Esophagus muscularis mucosa (tissue), 4 donors: Measurements from ENCODE around the gene CFLAR. TPM values are rescaled to one million over a fixed set of nuclear protein-coding genes. Genes with fewer than 3 reads are reported as not detected.
"Not testable (repeated sequence)": the region's sequence is repeated elsewhere in the genome, so short reads cannot be mapped to it uniquely, and the experiment has no call there.

Experiments used
- DNase-seq: peaks from one replicate; pipeline ENCODE4 v3.0.0-alpha.2; 2017; ENCODE audit errors: extremely low spot score
- H3K27ac ChIP-seq, 4 donors: fragments of 200-600 bp; sonication (generic); replicated peaks in 1 of 4; 1 replicate in 3 of 4; 2 replicates in 1 of 4; pipeline ENCODE4 v1.5.1; 2016 to 2019; ENCODE audit warnings: mild to moderate bottlenecking in 1 of 4
- H3K27me3 ChIP-seq, 4 donors: fragments of 200-600 bp; sonication (generic); one replicate each; pipeline versions ENCODE4 v1.5.1 to v1.6.0; 2016 to 2019
- H3K36me3 ChIP-seq, 4 donors: fragments of 200-600 bp; sonication (generic); one replicate each; pipeline ENCODE4 v1.5.1; 2016 to 2019
- H3K4me1 ChIP-seq, 4 donors: fragments of 200-600 bp; sonication (generic); one replicate each; pipeline ENCODE4 v1.5.1; 2016 to 2019
- H3K4me3 ChIP-seq, 4 donors: fragments of 200-600 bp; sonication (generic); 1 replicate in 2 of 4; 2 replicates in 2 of 4; pipeline ENCODE4 v1.5.1; 2016 to 2019; ENCODE audit warnings: mild to moderate bottlenecking in 4 of 4, moderate library complexity in 1 of 4
- H3K9me3 ChIP-seq, 4 donors: fragments of 200-600 bp; sonication (generic); 1 replicate in 3 of 4; 2 replicates in 1 of 4; pipeline ENCODE4 v1.5.1; 2016 to 2019
- EP300 ChIP-seq: sonication (generic); formaldehyde crosslinking; IDR thresholded peaks from one replicate; pipeline ENCODE4 v1.6.1; 2017; ENCODE audit warnings: antibody characterized with exemption
- POLR2A ChIP-seq: fragments of 450-650 bp; IDR thresholded peaks from one replicate; pipeline ENCODE4 v1.6.1; 2017; ENCODE audit warnings: antibody characterized with exemption, moderate library complexity, mild to moderate bottlenecking, low read depth
- POLR2AphosphoS5 ChIP-seq, 2 donors: sonication (generic); formaldehyde crosslinking; IDR thresholded peaks; one replicate each; pipeline ENCODE4 v1.6.1; 2017; ENCODE audit warnings: antibody characterized with exemption in 2 of 2
- WGBS: methylation state at CpG from one replicate; pipeline ENCODE4 v1.1.5; 2018; 5-methylcytosine and 5-hydroxymethylcytosine counted together
- intact Hi-C: fragments of 100-400 bp; cut with DNase I; formaldehyde crosslinking; loops from one replicate; pipeline ENCODE4 v1.15.1; 2023
- total RNA-seq, 4 donors: library from RNA; depleted of rRNA; stranded (reverse); fragments of >200 nt; gene quantifications; one replicate each; pipeline versions ENCODE4 v1.1.0 to v1.2.1, GENCODE V29; 2016
- TF ChIP-seq, protein P1 (sequence below), 3 experiments: fragments of 200-600 bp in 2 of 3; fragments of 450-650 bp in 1 of 3; sonication (generic) in 2 of 3; IDR thresholded peaks; one replicate each; pipeline ENCODE4 v1.5.1; 2017 to 2019; ENCODE audit warnings: antibody characterized with exemption in 3 of 3, mild to moderate bottlenecking in 2 of 3, moderate library complexity in 1 of 3

The CFLAR gene
- total RNA-seq, 4 donors from 2014 or later = 137 to 236 (median 202) TPM

DNA sequence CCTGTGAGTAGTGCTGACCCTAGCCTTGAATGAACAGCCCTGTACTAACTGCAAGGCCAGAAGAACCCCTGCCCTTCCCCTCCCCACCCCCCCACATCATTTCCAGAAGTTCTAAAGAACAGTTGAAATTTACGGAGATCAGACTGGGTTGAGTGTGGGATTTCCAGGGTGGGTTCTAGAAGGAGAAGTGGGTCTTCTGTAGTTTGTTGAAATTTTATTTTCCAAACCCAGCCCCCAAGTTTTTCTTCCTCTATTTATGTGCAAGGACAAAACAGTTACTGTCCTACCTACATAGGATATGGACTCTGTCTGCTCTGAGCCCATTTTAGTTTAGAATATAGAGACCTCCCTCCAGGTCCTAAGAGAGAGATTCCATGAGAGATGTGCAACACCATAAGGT is 40.7 kb downstream of the CFLAR start:
- DNase-seq = no peak
- no peaks in the 10 kb centered on the region for H3K27me3 ChIP-seq
- H3K27ac ChIP-seq = peak overlapping the region in 2 of 4 donors; percentile 6 to 22
- intact Hi-C loops = loop anchor here (5.0 kb wide), 1 partner anchor 39 kb away; the partner anchor contains the start of gene CFLAR
- H3K36me3 ChIP-seq = peaks cover 59 to 99% (median 93%) of the 10 kb centered on the region in 4 donors
- WGBS = 45% methylated on average over 1 of the region's 1 CpG
- TF ChIP-seq POLR2A = no peak
- H3K4me1 ChIP-seq = peaks cover 33 to 58% (median 53%) of the 10 kb centered on the region in 4 donors
- H3K4me3 ChIP-seq = no peak overlapping the region
- no peaks in the 10 kb centered on the region for H3K9me3 ChIP-seq

GRCh38 chr2:201157694-201158093 is 41.7 kb downstream of the CFLAR start:
- Histone ChIP-seq H3K36me3 (peaks cover 63 to 100% (median 96%) of the 10 kb centered on the region in 4 donors), H3K27me3 (no peaks in the 10 kb centered on the region), H3K27ac (peak overlapping the region; percentile 21 to 48 (median 33)), H3K4me1 (peaks cover 23 to 56% (median 52%) of the 10 kb centered on the region in 4 donors), H3K9me3 (no peaks in the 10 kb centered on the region), H3K4me3 (no peak overlapping the region)
- TF ChIP-seq, protein P1, sequence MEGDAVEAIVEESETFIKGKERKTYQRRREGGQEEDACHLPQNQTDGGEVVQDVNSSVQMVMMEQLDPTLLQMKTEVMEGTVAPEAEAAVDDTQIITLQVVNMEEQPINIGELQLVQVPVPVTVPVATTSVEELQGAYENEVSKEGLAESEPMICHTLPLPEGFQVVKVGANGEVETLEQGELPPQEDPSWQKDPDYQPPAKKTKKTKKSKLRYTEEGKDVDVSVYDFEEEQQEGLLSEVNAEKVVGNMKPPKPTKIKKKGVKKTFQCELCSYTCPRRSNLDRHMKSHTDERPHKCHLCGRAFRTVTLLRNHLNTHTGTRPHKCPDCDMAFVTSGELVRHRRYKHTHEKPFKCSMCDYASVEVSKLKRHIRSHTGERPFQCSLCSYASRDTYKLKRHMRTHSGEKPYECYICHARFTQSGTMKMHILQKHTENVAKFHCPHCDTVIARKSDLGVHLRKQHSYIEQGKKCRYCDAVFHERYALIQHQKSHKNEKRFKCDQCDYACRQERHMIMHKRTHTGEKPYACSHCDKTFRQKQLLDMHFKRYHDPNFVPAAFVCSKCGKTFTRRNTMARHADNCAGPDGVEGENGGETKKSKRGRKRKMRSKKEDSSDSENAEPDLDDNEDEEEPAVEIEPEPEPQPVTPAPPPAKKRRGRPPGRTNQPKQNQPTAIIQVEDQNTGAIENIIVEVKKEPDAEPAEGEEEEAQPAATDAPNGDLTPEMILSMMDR (IDR thresholded peaks at IDR 0.05) = no peak
- TF ChIP-seq EP300 = no peak
- TF ChIP-seq POLR2AphosphoS5 (IDR thresholded peaks at IDR 0.05) = no peak
- TF ChIP-seq POLR2A = no peak
- no peak for DNase-seq
- WGBS = 56% methylated on average over 4 of the region's 4 CpGs
- intact Hi-C loops = loop anchor here (5.0 kb wide), 1 partner anchor 40 kb away; the partner anchor contains the start of gene CFLAR

- no peak for DNase-seq
- Histone ChIP-seq H3K36me3 (peaks cover 65 to 100% (median 96%) of the 10 kb centered on the region in 4 donors), H3K4me1 (peaks cover 19 to 56% (median 52%) of the 10 kb centered on the region in 4 donors), H3K27ac (peak overlapping the region; percentile 21 to 48 (median 33)), H3K4me3 (no peak overlapping the region), H3K27me3 (no peaks in the 10 kb centered on the region), H3K9me3 (no peaks in the 10 kb centered on the region)
- WGBS = 58% methylated on average over 5 of the region's 5 CpGs
- TF ChIP-seq EP300 = no peak
- TF ChIP-seq POLR2AphosphoS5 (IDR thresholded peaks at IDR 0.05) = peak; percentile 53 to 55
- TF ChIP-seq POLR2A = no peak
- TF ChIP-seq, protein P1 (IDR thresholded peaks at IDR 0.05) = peak; percentile 36 to 59 (median 57)
- intact Hi-C loops = loop anchor here (5.0 kb wide), 1 partner anchor 41 kb away; the partner anchor contains the start of gene CFLAR
Observed at GRCh38 chr2:201158111-201158929, 42.4 kb downstream of the CFLAR start.

DNA sequence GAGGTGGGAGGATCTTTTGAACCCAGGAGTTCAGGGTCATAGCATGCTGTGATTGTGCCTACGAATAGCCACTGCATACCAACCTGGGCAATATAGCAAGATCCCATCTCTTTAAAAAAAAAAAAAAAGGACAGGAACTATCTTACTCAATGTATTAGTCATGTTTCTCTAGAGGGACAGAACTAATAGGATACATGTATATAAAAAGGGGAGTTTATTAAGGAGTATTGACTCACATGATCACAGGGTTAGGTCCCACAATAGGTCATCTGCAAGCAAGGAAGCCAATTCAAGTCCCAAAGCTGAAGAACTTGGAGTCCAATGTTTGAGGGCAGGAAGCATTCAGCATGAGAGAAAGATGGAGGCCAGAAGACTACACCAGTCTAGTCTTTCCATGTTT is 48.2 kb downstream of the CFLAR start:
- intact Hi-C loops = no loop called here
- peak overlapping the region in 2 of 4 donors; percentile 0 to 40 for H3K27ac ChIP-seq
- TF ChIP-seq POLR2A = no peak
- no peak for TF ChIP-seq EP300
- no peak for TF ChIP-seq POLR2AphosphoS5 (IDR thresholded peaks at IDR 0.05)
- TF ChIP-seq, protein P1 (IDR thresholded peaks at IDR 0.05) = no peak
- peaks cover 0 to 10% (median 1%) of the 10 kb centered on the region in 4 donors for H3K9me3 ChIP-seq
- H3K4me1 ChIP-seq = peaks cover under 1 to 41% (median 33%) of the 10 kb centered on the region in 4 donors
- no peak overlapping the region for H3K4me3 ChIP-seq
- 90% methylated on average over 1 of the region's 1 CpG for WGBS
- H3K36me3 ChIP-seq = peaks cover 65 to 89% (median 83%) of the 10 kb centered on the region in 4 donors
- H3K27me3 ChIP-seq = no peaks in the 10 kb centered on the region
- DNase-seq = no peak

GRCh38 chr2:201167546-201167945 is 51.6 kb downstream of the CFLAR start:
- Histone ChIP-seq H3K27me3 (no peaks in the 10 kb centered on the region), H3K27ac (no peak overlapping the region), H3K9me3 (peaks cover 0 to 10% (median 2%) of the 10 kb centered on the region in 4 donors), H3K36me3 (peaks cover 38 to 55% (median 49%) of the 10 kb centered on the region in 4 donors), H3K4me1 (peaks cover 0 to 15% (median 14%) of the 10 kb centered on the region in 4 donors), H3K4me3 (no peak overlapping the region)
- TF ChIP-seq, protein P1 (IDR thresholded peaks at IDR 0.05) = no peak
- TF ChIP-seq POLR2A (no peak), EP300 (no peak), POLR2AphosphoS5 (IDR thresholded peaks at IDR 0.05) (no peak)
- intact Hi-C loops = no loop called here
- DNase-seq = no peak
- WGBS = 96% methylated on average over 3 of the region's 3 CpGs

GRCh38 chr2:201168496-201168895 is 52.5 kb downstream of the CFLAR start:
- Histone ChIP-seq H3K36me3 (peaks cover 30 to 45% (median 40%) of the 10 kb centered on the region in 4 donors), H3K9me3 (peaks cover 0 to 10% (median 2%) of the 10 kb centered on the region in 4 donors)
- H3K4me1 ChIP-seq, H3K4me3 ChIP-seq, intact Hi-C loops, H3K27ac ChIP-seq, H3K27me3 ChIP-seq, DNase-seq: not testable (repeated sequence)
- WGBS = 78% methylated on average over 1 of the region's 1 CpG
